HEK293 (cell line): Measurements from ENCODE around the gene CBY2.

Experiments
- CTCF ChIA-PET: fragments of 350-600 bp; formaldehyde crosslinking; extraction: SDS; loops from one replicate; lab custom pipeline; 2021; ENCODE audit warnings: antibody characterized with exemption; lab: Yijun Ruan, JAX
- POLR2A ChIA-PET: fragments of 300-600 bp; formaldehyde crosslinking; extraction: SDS; loops from one replicate; lab custom pipeline; 2020; ENCODE audit warnings: antibody characterized with exemption, inconsistent platforms; lab: Yijun Ruan, JAX
- H3K27ac ChIP-seq: fragments of 200-500 bp; sonication (Bioruptor generic); 2 replicates; pipeline ENCODE4 v1.5.1; 2014; ENCODE audit warnings: low read depth, low read length, control low read depth, inconsistent platforms; ENCODE audit errors: extremely low read depth
- H3K36me3 ChIP-seq, 2 experiments: fragments of 200-500 bp in 1 of 2; sonication (Bioruptor generic) in 1 of 2; 1 replicate in 1 of 2; 2 replicates in 1 of 2; pipeline ENCODE4 v1.5.1; 2014 to 2017; ENCODE audit warnings: inconsistent platforms in 2 of 2, low read length in 2 of 2; ENCODE audit not compliant: control insufficient read depth in 2 of 2, insufficient read depth in 1 of 2
- H3K4me1 ChIP-seq: fragments of 200-500 bp; sonication (Bioruptor generic); 2 replicates; pipeline ENCODE4 v1.5.1; 2014; ENCODE audit warnings: mild to moderate bottlenecking, low read length, inconsistent platforms; ENCODE audit not compliant: control insufficient read depth, insufficient read depth
- H3K4me3 ChIP-seq: 2 replicates; pipeline ENCODE4 v1.5.1; 2011; ENCODE audit warnings: low read depth, mild to moderate bottlenecking, control low read depth, low read length, moderate library complexity
- H3K9me3 ChIP-seq: fragments of 200-500 bp; sonication (Bioruptor generic); 2 replicates; pipeline ENCODE4 v1.5.1; 2014; ENCODE audit warnings: low read depth, low read length, inconsistent platforms; ENCODE audit not compliant: control insufficient read depth, insufficient read depth
- IKZF3 ChIP-seq: fragments of 450-650 bp; IDR thresholded peaks from 2 replicates; pipeline ENCODE4 v1.5.0; 2018; ENCODE audit warnings: missing biosample characterization, mild to moderate bottlenecking, missing genetic modification characterization, moderate library complexity
- KLF1 ChIP-seq: fragments of 450-650 bp; formaldehyde crosslinking; IDR thresholded peaks from 2 replicates; pipeline ENCODE4 v1.5.1; 2016; ENCODE audit warnings: missing biosample characterization, missing genetic modification characterization
- KLF17 ChIP-seq: fragments of 450-650 bp; formaldehyde crosslinking; IDR thresholded peaks from 2 replicates; pipeline ENCODE4 v1.5.1; 2016; ENCODE audit warnings: missing biosample characterization, missing genetic modification characterization
- RBAK ChIP-seq: fragments of 450-650 bp; formaldehyde crosslinking; IDR thresholded peaks from 2 replicates; pipeline ENCODE4 v1.5.1; 2016; ENCODE audit warnings: missing biosample characterization, missing genetic modification characterization
- ZBTB26 ChIP-seq: fragments of 450-650 bp; formaldehyde crosslinking; optimal IDR thresholded peaks from 2 replicates; pipeline ENCODE3; 2016; ENCODE audit warnings: missing biosample characterization, mild to moderate bottlenecking, missing genetic modification characterization
- ZEB2 ChIP-seq: fragments of 450-650 bp; formaldehyde crosslinking; IDR thresholded peaks from 2 replicates; pipeline ENCODE4 v1.5.1; 2016; ENCODE audit warnings: missing biosample characterization, missing genetic modification characterization
- ZNF148 ChIP-seq: fragments of 450-650 bp; formaldehyde crosslinking; IDR thresholded peaks from 2 replicates; pipeline ENCODE4 v1.5.0; 2017; ENCODE audit warnings: missing biosample characterization, missing genetic modification characterization, borderline replicate concordance
- ZNF23 ChIP-seq: fragments of 450-650 bp; formaldehyde crosslinking; IDR thresholded peaks from 2 replicates; pipeline ENCODE4 v1.5.1; 2016; ENCODE audit warnings: missing biosample characterization, missing genetic modification characterization, borderline replicate concordance
- ZNF366 ChIP-seq: fragments of 450-650 bp; formaldehyde crosslinking; conservative IDR thresholded peaks from 2 replicates; pipeline ENCODE4 v1.5.1; 2016; ENCODE audit warnings: missing biosample characterization, missing genetic modification characterization
- ZNF501 ChIP-seq: fragments of 450-650 bp; formaldehyde crosslinking; IDR thresholded peaks from 2 replicates; pipeline ENCODE4 v1.5.1; 2016; ENCODE audit warnings: missing biosample characterization, missing genetic modification characterization
- ZNF521 ChIP-seq: fragments of 450-650 bp; formaldehyde crosslinking; IDR thresholded peaks from 2 replicates; pipeline ENCODE4 v1.5.1; 2017; ENCODE audit warnings: missing biosample characterization, mild to moderate bottlenecking, missing genetic modification characterization
- ZNF544 ChIP-seq: fragments of 450-650 bp; formaldehyde crosslinking; IDR thresholded peaks from 2 replicates; pipeline ENCODE4 v1.5.0; 2017; ENCODE audit warnings: missing biosample characterization, missing genetic modification characterization
- ZNF561 ChIP-seq: fragments of 450-650 bp; IDR thresholded peaks from 2 replicates; pipeline ENCODE4 v1.5.1; 2018; ENCODE audit warnings: missing biosample characterization, missing genetic modification characterization, borderline replicate concordance
- ZNF626 ChIP-seq: fragments of 450-650 bp; sonication (Bioruptor Pico); formaldehyde crosslinking; IDR thresholded peaks from 2 replicates; pipeline ENCODE4 v1.5.1; 2018; ENCODE audit warnings: missing biosample characterization, missing genetic modification characterization, inconsistent platforms
- ZNF629 ChIP-seq: fragments of 450-650 bp; formaldehyde crosslinking; IDR thresholded peaks from 2 replicates; pipeline ENCODE4 v1.5.1; 2017; ENCODE audit warnings: missing biosample characterization, missing genetic modification characterization
- ZNF670 ChIP-seq: fragments of 450-650 bp; formaldehyde crosslinking; IDR thresholded peaks from 2 replicates; pipeline ENCODE4 v1.5.1; 2016; ENCODE audit warnings: missing biosample characterization, missing genetic modification characterization, low read depth
- ZNF707 ChIP-seq: fragments of 450-650 bp; formaldehyde crosslinking; IDR thresholded peaks from 2 replicates; pipeline ENCODE4 v1.5.1; 2016; ENCODE audit warnings: missing biosample characterization, missing genetic modification characterization
- ZNF747 ChIP-seq: fragments of 450-650 bp; formaldehyde crosslinking; IDR thresholded peaks from 2 replicates; pipeline ENCODE4 v1.5.1; 2016; ENCODE audit warnings: missing biosample characterization, missing genetic modification characterization
- ZSCAN30 ChIP-seq: fragments of 450-650 bp; IDR thresholded peaks from 2 replicates; pipeline ENCODE4 v1.5.1; 2018; ENCODE audit warnings: missing biosample characterization, mild to moderate bottlenecking, missing genetic modification characterization, moderate library complexity
- TF ChIP-seq, protein P1 (sequence below): fragments of 450-650 bp; formaldehyde crosslinking; IDR thresholded peaks from 2 replicates; pipeline ENCODE4 v1.5.1; 2017; ENCODE audit warnings: missing biosample characterization, missing genetic modification characterization
- TF ChIP-seq, protein P2 (sequence below): fragments of 450-650 bp; IDR thresholded peaks from 2 replicates; pipeline ENCODE4 v1.5.1; 2018; ENCODE audit warnings: missing biosample characterization, missing genetic modification characterization
- TF ChIP-seq, protein P3 (sequence below): fragments of 450-650 bp; formaldehyde crosslinking; IDR thresholded peaks from 2 replicates; pipeline ENCODE4 v1.5.1; 2016; ENCODE audit warnings: missing biosample characterization, missing genetic modification characterization
- TF ChIP-seq, protein P4 (sequence below): fragments of 450-650 bp; IDR thresholded peaks from 2 replicates; pipeline ENCODE4 v1.5.1; 2018; ENCODE audit warnings: missing biosample characterization, mild to moderate bottlenecking, missing genetic modification characterization
- TF ChIP-seq, protein P5 (sequence below): fragments of 450-650 bp; formaldehyde crosslinking; IDR thresholded peaks from 2 replicates; pipeline ENCODE4 v1.5.1; 2016; ENCODE audit warnings: missing biosample characterization, missing genetic modification characterization

Gene CBY2

DNA sequence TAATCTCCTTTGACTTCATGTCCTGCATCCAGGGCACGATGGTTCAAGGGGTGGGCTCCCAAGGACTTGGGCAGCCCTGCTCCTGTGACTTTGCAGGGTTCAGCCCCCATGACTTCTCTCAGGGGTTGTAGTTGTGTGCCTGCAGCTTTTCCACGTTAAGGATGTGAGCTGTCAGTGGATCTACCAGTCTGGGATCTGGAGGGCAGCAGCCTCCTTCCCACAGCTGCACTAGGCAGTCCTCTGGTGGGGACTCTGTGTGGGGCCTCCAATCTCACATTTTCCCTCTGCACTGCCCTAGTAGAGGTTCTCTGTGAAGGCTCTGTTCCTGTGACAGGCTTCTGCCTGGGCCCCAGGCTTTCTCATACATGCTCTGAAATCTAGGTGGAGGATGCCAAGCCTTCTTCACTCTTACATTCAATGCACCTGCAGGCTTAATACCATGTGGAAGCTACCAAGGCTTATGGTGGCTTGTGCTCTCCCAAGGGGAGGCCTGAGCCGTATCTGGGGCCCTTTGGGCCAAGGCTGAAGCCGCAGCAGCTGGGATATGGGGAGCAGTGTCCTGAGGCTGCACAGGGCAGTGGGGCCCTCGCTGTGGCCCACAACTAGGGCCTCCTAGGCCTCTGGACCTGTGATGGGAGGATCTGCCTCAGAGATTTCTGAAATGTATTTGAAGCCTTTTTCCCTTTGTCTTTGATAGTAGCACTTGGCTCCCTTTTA, 47.3 kb upstream of the CBY2 start (continued):
- TF ChIP-seq ZNF148 (tag by site-specific recombination) (no peak), ZNF707 (tag by site-specific recombination) (no peak), ZNF544 (no peak), ZNF561 (no peak)
- TF ChIP-seq, protein P1, sequence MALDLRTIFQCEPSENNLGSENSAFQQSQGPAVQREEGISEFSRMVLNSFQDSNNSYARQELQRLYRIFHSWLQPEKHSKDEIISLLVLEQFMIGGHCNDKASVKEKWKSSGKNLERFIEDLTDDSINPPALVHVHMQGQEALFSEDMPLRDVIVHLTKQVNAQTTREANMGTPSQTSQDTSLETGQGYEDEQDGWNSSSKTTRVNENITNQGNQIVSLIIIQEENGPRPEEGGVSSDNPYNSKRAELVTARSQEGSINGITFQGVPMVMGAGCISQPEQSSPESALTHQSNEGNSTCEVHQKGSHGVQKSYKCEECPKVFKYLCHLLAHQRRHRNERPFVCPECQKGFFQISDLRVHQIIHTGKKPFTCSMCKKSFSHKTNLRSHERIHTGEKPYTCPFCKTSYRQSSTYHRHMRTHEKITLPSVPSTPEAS (tag by site-specific recombination) = no peak

DNA sequence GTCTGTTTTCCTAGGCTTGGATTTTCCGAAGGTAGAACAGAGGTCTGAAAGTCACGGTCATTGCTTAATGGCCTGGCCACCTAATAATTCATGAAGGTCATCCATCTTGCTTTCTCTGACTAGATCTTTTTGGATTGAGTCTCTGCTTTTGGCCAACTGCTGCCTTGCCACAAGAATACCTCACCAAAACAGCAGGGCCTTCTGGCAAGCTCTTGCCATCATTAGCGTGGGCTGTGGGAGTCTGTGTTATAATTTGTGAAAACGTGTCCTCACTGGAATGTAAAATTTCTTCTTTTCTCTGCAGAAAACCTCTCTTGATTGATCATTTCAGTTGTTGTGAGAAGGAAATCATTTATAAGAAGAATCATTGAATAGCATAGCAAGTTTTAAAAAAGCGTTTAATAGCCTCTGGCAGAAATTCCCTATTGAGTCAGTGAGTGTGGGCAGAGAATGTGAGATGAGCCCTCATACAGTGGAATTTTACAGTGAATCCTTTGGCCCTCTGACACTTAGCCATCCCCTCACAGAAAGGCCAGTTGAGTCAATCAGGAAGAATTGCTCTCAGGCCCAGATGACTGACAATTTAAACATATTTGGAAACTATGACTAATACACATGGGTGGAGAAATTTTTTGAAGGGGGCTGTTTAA, 43.4 kb upstream of the CBY2 start:
- H3K27ac ChIP-seq = no peak overlapping the region
- H3K9me3 ChIP-seq = no peaks in the 10 kb centered on the region
- no peak overlapping the region for H3K4me3 ChIP-seq
- H3K4me1 ChIP-seq = no peaks in the 10 kb centered on the region
- TF ChIP-seq ZNF629 (tag by site-specific recombination) = no peak
- TF ChIP-seq ZNF626 (tag by site-specific recombination) = no peak
- TF ChIP-seq ZNF501 (tag by site-specific recombination) = no peak
- no peak for TF ChIP-seq IKZF3 (tag by site-specific recombination)
- no peak for TF ChIP-seq KLF17 (tag by site-specific recombination)
- TF ChIP-seq, protein P2, sequence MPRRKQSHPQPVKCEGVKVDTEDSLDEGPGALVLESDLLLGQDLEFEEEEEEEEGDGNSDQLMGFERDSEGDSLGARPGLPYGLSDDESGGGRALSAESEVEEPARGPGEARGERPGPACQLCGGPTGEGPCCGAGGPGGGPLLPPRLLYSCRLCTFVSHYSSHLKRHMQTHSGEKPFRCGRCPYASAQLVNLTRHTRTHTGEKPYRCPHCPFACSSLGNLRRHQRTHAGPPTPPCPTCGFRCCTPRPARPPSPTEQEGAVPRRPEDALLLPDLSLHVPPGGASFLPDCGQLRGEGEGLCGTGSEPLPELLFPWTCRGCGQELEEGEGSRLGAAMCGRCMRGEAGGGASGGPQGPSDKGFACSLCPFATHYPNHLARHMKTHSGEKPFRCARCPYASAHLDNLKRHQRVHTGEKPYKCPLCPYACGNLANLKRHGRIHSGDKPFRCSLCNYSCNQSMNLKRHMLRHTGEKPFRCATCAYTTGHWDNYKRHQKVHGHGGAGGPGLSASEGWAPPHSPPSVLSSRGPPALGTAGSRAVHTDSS (tag by site-specific recombination) = no peak
- TF ChIP-seq RBAK (tag by site-specific recombination) = no peak
- TF ChIP-seq ZNF521 = no peak
- no peak for TF ChIP-seq ZSCAN30 (tag by site-specific recombination)
- TF ChIP-seq ZNF747 (tag by site-specific recombination) = no peak
- TF ChIP-seq, protein P3, sequence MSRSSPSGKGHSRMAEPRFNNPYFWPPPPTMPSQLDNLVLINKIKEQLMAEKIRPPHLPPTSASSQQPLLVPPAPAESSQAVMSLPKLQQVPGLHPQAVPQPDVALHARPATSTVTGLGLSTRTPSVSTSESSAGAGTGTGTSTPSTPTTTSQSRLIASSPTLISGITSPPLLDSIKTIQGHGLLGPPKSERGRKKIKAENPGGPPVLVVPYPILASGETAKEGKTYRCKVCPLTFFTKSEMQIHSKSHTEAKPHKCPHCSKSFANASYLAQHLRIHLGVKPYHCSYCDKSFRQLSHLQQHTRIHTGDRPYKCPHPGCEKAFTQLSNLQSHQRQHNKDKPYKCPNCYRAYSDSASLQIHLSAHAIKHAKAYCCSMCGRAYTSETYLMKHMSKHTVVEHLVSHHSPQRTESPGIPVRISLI (tag by site-specific recombination) = no peak
- TF ChIP-seq ZNF23 (tag by site-specific recombination) = no peak
- no peak for TF ChIP-seq ZEB2 (tag by site-specific recombination)
- TF ChIP-seq ZNF366 (tag by site-specific recombination) = no peak
- TF ChIP-seq KLF1 (tag by site-specific recombination) = no peak
- TF ChIP-seq, protein P4, sequence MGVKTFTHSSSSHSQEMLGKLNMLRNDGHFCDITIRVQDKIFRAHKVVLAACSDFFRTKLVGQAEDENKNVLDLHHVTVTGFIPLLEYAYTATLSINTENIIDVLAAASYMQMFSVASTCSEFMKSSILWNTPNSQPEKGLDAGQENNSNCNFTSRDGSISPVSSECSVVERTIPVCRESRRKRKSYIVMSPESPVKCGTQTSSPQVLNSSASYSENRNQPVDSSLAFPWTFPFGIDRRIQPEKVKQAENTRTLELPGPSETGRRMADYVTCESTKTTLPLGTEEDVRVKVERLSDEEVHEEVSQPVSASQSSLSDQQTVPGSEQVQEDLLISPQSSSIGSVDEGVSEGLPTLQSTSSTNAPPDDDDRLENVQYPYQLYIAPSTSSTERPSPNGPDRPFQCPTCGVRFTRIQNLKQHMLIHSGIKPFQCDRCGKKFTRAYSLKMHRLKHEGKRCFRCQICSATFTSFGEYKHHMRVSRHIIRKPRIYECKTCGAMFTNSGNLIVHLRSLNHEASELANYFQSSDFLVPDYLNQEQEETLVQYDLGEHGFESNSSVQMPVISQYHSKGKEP (tag by site-specific recombination) = no peak
- TF ChIP-seq, protein P5, sequence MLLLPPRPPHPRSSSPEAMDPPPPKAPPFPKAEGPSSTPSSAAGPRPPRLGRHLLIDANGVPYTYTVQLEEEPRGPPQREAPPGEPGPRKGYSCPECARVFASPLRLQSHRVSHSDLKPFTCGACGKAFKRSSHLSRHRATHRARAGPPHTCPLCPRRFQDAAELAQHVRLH (tag by site-specific recombination) = no peak
- TF ChIP-seq ZBTB26 (tag by site-specific recombination) = no peak
- no peak for TF ChIP-seq ZNF670 (tag by site-specific recombination)
- TF ChIP-seq ZNF544 = no peak
- TF ChIP-seq, all 188 proteins: peak for 0
- POLR2A ChIA-PET = no interaction called here
- CTCF ChIA-PET = no interaction called here
- no peaks in the 10 kb centered on the region for H3K36me3 ChIP-seq
